HUDEP-2 (cell line): Measurements from ENCODE around the gene FAXDC2.
"Not testable (repeated sequence)": the region's sequence is repeated elsewhere in the genome, so short reads cannot be mapped to it uniquely, and the experiment has no call there.

Experiments used
- DNase-seq, 76 experiments: peaks; one replicate each; lab custom pipeline; 2025; ENCODE audit not compliant: unreplicated experiment in 76 of 76; lab: John Stamatoyannopoulos, UW

FAXDC2 gene

DNA sequence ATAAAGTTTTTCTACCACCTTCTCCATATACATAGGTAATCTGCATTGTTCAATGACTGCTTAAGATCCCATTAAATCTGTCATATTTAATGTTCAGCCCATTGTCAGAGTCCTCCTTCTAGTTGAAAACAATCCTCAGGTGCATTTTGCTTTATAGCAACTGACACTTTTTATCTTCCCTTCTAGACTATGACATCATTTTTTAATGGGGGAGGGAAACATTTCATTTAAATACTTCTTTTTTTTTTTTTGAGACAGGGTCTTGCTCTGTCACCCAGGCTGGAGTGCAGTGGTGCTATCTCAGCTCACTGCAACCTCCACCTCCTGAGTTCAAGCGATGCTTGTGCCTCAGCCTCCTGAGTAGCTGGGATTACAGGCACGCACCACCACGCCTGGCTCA lies 17.6 kb downstream of the FAXDC2 start:
- not testable (repeated sequence) for DNase-seq

DNA sequence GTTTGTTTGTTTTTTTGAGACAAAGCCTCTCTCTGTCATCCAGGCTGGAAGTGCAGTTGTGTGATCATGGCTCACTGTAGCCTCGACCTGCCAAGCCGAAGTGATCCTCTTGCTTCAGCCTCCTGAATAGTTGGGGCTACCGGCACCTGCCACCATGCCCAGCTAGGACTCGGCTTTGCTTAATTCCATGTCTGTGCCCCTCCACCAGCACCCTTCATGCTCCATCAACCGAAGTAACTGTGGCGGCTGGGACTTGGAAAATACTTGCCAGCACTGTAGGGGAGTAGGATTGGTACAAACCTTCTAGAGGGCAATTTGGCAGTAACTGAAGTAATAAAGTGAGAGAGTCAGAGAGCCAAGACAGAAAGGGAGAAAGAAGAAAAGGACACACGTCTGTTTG lies 19.0 kb downstream of the FAXDC2 start:
- DNase-seq: no peak

GRCh38 chr5:154830596-154830995 lies 19.8 kb downstream of the FAXDC2 start:
- DNase-seq: no peak

- DNase-seq: no peak
Measured at GRCh38 chr5:154830219-154830595, 20.2 kb downstream of the FAXDC2 start.

GRCh38 chr5:154829589-154830218 lies 20.7 kb downstream of the FAXDC2 start:
- DNase-seq: no peak

GRCh38 chr5:154829181-154829588 lies 21.2 kb downstream of the FAXDC2 start:
- peak in 5 of 76 experiments; percentile 7 to 14 (median 10) for DNase-seq

DNA sequence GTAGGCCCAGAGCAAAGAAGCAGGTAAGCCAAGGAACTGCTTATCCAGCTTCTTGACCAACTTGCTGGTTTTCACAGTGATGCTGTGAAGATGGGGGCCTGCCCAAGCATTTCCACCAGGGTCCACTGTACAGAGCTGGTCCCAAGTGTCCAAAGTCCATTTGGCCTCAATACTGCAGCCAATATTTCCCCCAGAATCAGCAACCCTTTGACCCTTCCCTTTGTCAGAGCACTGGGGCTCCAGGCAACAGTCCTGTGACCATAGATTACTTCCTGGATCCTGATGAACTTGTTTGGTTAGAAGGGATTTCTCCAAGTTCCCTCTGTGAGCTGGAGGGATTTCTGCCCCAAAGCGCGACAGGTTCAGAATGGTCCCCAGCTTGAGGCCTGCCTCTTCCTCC lies 26.3 kb downstream of the FAXDC2 start:
- DNase-seq: no peak

- DNase-seq: no peak
Measured at GRCh38 chr5:154823605-154824004, 26.8 kb downstream of the FAXDC2 start.

DNA sequence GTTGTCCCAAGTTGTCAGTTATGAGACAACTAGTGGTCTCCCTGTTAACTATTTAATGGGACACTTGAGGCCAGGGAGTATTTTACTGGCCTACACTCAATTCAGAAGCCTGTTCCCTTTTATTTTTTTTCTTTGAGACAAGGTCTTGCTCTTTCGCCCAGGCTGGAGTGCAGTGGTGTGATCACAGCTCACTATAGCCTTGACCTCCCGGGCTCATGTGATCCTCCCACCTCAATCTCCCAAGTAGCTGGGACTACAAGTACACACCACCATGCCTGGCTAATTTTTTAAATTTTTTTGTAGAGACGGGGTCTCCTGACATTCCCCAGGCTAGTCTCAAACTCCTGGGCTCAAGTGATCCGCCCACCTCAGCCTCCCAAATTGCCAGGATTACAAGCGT lies 27.5 kb downstream of the FAXDC2 start:
- DNase-seq: not testable (repeated sequence)

DNA sequence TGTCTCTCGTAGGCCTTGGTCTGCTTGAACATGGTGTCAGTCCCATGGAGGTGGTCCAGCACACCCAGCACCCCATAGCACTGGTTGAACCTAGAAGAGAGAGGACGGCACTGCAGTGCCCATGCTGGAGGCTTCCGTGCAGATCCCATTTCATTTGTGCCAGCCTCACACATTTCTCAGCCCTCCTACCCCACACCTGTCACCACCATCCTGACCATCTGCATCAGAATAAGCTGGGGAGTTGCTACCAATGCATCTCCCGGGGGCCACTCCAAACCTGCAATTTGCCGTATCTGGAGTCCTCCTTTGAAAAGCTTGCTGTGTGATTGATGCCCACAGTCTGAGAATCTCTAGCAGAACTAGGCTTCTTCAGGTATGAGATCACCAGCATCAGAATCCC lies 30.0 kb downstream of the FAXDC2 start:
- no peak for DNase-seq

DNA sequence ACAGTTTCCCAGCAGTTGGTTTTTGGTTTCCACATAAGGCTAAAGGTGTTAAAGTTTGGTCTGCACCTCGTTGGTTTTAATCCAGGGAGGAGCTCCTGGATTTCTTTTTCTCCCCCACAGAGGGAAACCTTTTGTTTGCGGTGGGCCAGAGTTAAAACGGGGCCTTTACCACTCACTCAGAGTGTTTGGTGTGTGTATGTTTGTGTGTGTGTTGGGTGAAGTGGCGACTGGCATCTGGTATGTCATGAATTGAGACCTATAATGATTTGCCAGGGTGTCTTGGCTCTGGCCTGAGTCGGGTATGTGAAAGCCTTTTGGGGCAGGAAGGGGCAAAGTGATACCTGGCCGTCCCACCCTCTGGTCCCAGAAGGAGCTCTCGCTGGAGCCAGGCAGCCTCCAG lies 30.9 kb downstream of the FAXDC2 start:
- DNase-seq: no peak

- peak in 65 of 76 experiments; percentile 1 to 79 (median 36) for DNase-seq
Measured at GRCh38 chr5:154818471-154819116, 31.8 kb downstream of the FAXDC2 start.

DNA sequence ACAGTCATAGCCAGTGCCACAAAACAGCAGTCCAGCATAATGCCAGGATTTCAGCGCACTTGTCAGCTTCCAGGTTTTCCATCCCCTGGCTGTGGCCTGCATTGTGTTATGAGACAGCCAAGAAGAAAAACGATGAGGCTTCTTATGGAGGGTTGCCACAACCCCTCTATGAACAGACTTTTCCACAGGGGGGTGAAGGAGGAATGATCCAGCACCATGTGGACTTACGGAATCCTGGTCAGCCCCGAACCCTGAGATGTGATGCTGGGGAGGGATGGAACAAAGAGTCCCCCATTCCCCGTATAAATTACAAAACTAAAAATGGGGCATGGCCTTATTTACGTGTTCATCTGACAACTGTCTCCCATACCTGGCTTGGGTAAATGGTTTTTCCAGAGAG lies 32.6 kb downstream of the FAXDC2 start:
- DNase-seq: no peak

- no peak for DNase-seq
Measured at GRCh38 chr5:154816891-154817492, 33.4 kb downstream of the FAXDC2 start.

DNA sequence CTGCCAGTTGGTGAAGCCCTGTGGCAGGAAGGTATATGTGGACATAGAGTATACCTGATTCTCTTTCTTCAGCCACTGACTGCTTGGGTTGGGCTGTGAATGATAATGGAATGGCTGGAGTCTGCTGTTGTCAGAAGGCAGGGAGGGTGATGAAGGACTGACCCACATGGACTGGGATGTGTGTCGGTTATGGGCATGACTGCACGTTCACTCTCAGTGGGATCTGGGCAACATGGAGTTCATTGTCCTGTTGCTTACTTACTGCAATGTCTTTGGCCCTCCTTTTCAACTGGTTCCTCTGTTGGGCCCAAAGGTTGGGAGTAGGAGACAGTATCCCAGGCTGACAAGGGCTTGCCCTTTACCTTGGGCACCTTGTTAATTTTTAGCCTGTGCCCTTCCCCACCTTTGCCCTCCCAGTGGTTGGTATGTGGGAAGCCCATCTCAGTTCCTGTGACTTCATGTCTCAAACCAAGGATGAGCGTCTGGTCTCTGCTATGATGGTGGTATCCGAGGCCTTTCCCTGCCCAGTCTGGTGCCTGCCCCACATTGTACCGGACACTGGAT lies 34.6 kb downstream of the FAXDC2 start:
- no peak for DNase-seq

DNA sequence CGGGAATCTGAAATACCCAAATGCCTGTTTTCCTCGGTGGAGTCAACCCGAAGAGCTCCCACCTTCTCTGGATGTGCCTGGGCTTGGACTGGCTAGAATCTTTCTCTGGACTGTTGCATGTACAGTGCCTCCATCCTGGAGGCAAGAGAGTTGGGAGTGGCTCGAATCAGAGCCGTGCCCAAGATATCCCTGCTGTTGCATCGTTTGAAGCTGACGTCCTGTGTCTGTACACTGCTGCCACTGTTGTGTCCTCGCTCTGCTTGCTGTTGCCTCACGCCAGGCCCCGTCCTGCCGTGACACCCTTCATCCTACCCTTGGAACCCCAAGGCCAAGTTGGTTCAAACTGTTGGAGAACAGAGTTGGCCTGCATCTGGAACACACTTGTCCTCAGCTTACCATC lies 35.4 kb downstream of the FAXDC2 start:
- DNase-seq: no peak

- no peak for DNase-seq
Measured at GRCh38 chr5:154813736-154814135, 36.7 kb downstream of the FAXDC2 start.

GRCh38 chr5:154813158-154813557 lies 37.2 kb downstream of the FAXDC2 start:
- no peak for DNase-seq

GRCh38 chr5:154811653-154812465 lies 38.5 kb downstream of the FAXDC2 start:
- peak in 63 of 76 experiments; percentile 3 to 71 (median 40) for DNase-seq

- DNase-seq: no peak
Measured at GRCh38 chr5:154811239-154811638, 39.2 kb downstream of the FAXDC2 start.

DNA sequence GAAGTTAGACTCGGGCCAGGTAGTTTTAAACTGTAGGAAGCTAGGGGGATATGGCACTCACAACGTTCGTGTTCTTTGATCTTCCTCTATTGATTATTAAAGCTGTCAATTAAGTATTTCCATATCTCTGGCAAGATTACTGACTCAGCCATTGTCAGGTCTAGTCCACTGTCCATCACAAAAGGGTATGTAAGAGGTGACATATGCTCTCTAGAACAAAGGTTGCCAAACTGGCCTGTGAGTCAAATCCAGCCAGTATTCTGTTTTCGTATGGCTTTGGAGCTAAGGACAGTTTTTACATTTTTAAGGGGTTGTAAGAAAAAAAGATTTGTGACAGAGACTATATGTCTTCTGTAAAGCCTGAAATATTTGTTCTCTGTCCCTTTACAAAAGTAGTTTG lies 44.2 kb downstream of the FAXDC2 start:
- no peak for DNase-seq
